ENCODE results near the gene STK11. TPM values are rescaled to one million over a fixed set of nuclear protein-coding genes. Genes with fewer than 3 reads are reported as not detected.

STK11 gene
- total RNA-seq, 3 donors from 2014 or later (not counting 1 experiment from before 2014, with no cell fraction given) = 51.5 to 61.1 (median 54.0) TPM

DNA sequence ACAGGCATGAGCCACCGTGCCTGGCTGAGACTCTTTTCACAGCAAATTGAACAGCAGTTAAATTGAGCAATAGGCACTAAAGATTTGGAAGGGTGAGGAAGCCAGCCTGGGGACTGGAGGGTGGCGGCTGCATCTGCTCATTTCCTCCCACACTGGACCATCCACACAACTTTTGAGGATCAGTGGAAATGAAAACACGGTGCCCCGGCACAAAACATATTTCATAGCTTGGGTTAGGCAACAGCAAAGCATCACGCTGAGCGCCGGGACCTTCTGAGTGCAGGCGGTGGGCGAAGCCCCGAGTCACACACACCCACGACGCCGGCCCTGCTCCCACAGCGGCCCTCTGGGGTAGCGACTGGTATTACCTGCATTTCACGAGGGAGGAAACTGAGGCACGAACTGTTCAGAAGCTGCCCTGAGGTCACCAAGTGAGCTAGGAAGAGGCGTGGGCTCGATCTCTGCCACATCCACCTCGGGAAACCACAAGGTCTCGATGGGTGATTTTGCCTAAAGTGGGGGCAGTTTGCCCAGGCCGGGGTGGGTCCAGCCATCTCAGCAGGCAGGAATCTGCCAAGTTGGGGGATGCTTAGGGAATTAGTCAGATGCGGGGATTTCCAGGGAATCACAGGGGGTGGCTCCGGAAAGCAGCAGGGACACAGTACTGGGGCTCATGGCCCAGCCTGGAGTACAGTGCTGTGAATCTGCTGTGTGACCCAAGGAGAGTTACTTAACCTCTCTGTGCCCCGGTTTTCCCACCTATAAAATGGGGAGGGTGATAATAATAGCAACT lies 28.1 kb upstream of the STK11 start:
- Histone ChIP-seq H3K27ac (ENCODE audit: low read length) (no peak overlapping the region), H3K4me1 (ENCODE audit: control insufficient read depth, insufficient read depth, low read length) (peaks cover 32% of the 10 kb centered on the region), H3K9me3 (ENCODE audit: control insufficient read depth, insufficient read depth, low read length) (no peaks in the 10 kb centered on the region), H3K27me3 (ENCODE audit: control insufficient read depth, insufficient read depth, low read length) (no peaks in the 10 kb centered on the region), H3K36me3 (ENCODE audit: control insufficient read depth, insufficient read depth, low read length) (no peaks in the 10 kb centered on the region), H3K4me3 (ENCODE audit: low read length) (no peak overlapping the region)
- ATAC-seq (no peak), DNase-seq (no peak)
- Mint-ChIP-seq H3K36me3 (no peaks in the 10 kb centered on the region), H3K27ac (no peak overlapping the region), H3K4me1 (peaks cover 0 to 41% of the 10 kb centered on the region in 2 donors), H3K27me3 (ENCODE audit: low read depth in 2 of 2) (peaks cover 8 to 12% of the 10 kb centered on the region in 2 donors), H3K9me3 (no peaks in the 10 kb centered on the region), H3K4me3 (no peak overlapping the region)
- intact Hi-C loops (cut with micrococcal nuclease) = no loop called here
- TF ChIP-seq, protein P1, sequence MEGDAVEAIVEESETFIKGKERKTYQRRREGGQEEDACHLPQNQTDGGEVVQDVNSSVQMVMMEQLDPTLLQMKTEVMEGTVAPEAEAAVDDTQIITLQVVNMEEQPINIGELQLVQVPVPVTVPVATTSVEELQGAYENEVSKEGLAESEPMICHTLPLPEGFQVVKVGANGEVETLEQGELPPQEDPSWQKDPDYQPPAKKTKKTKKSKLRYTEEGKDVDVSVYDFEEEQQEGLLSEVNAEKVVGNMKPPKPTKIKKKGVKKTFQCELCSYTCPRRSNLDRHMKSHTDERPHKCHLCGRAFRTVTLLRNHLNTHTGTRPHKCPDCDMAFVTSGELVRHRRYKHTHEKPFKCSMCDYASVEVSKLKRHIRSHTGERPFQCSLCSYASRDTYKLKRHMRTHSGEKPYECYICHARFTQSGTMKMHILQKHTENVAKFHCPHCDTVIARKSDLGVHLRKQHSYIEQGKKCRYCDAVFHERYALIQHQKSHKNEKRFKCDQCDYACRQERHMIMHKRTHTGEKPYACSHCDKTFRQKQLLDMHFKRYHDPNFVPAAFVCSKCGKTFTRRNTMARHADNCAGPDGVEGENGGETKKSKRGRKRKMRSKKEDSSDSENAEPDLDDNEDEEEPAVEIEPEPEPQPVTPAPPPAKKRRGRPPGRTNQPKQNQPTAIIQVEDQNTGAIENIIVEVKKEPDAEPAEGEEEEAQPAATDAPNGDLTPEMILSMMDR (IDR thresholded peaks at IDR 0.05) = no peak
- 74% methylated on average over 24 of the region's 25 CpGs for WGBS (ENCODE audit: insufficient coverage)

DNA sequence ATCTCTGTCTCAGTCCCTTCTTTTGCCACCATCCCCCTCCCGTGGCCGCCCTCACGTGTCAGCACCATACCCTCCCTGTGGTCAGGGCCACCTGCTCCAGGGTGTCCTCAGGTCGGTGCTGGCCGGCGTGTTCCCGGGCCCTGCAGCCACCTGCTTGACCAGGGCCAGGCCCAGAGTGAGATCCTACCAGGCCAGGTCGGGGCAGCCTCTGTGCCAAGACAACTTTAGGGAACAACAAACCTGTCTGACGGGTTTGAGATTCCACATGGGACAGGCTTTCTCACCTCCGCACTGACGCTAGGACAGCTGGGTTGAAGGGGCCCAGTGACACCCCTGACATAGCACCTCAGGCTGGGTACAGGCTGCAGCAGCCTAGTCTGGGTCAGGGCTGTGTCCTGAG lies 24.0 kb upstream of the STK11 start:
- WGBS (ENCODE audit: insufficient coverage) = 90% methylated on average over 11 of the region's 11 CpGs
- no peaks in the 10 kb centered on the region for H3K36me3 ChIP-seq (ENCODE audit: control insufficient read depth, insufficient read depth, low read length)
- Mint-ChIP-seq H3K27ac (no peak overlapping the region), H3K4me3 (no peak overlapping the region), H3K9me3 (no peaks in the 10 kb centered on the region), H3K36me3 (no peaks in the 10 kb centered on the region), H3K27me3 (ENCODE audit: low read depth in 2 of 2) (peaks cover 8 to 12% of the 10 kb centered on the region in 2 donors), H3K4me1 (peaks cover 0 to 24% of the 10 kb centered on the region in 2 donors)
- H3K27me3 ChIP-seq (ENCODE audit: control insufficient read depth, insufficient read depth, low read length) = no peaks in the 10 kb centered on the region
- ATAC-seq (no peak), DNase-seq (no peak)
- intact Hi-C loops (cut with micrococcal nuclease) = no loop called here
- H3K4me1 ChIP-seq (ENCODE audit: control insufficient read depth, insufficient read depth, low read length) = peaks cover 15% of the 10 kb centered on the region
- no peaks in the 10 kb centered on the region for H3K9me3 ChIP-seq (ENCODE audit: control insufficient read depth, insufficient read depth, low read length)
- TF ChIP-seq, protein P1 (IDR thresholded peaks at IDR 0.05) = no peak
- H3K27ac ChIP-seq (ENCODE audit: low read length) = no peak overlapping the region
- H3K4me3 ChIP-seq (ENCODE audit: low read length) = no peak overlapping the region

DNA sequence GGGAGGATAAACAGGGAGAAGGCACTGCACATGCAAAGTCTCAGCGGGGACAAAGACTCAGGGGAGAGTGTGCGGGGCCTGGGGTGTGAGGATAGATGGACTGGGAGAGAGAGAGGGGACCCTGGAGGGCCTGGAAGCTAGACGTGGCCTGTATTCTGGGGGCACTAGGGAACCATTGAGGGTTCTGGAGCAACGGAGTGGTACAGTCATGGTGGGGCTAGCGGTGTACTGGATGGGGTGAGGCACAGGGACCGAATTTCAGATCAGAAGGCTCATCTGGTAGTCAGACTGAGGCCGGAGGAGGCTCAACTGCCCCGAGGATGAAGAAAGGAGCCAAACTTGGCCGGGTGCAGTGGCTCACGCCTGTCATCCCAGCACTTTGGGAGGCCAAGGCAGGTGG lies 23.5 kb upstream of the STK11 start:
- ATAC-seq (no peak), DNase-seq (no peak)
- Histone ChIP-seq H3K9me3 (ENCODE audit: control insufficient read depth, insufficient read depth, low read length) (no peaks in the 10 kb centered on the region), H3K4me3 (ENCODE audit: low read length) (no peak overlapping the region), H3K27ac (ENCODE audit: low read length) (no peak overlapping the region), H3K4me1 (ENCODE audit: control insufficient read depth, insufficient read depth, low read length) (peaks cover 15% of the 10 kb centered on the region), H3K27me3 (ENCODE audit: control insufficient read depth, insufficient read depth, low read length) (no peaks in the 10 kb centered on the region), H3K36me3 (ENCODE audit: control insufficient read depth, insufficient read depth, low read length) (no peaks in the 10 kb centered on the region)
- TF ChIP-seq, protein P1 (IDR thresholded peaks at IDR 0.05) = no peak
- intact Hi-C loops (cut with micrococcal nuclease) = no loop called here
- Mint-ChIP-seq H3K36me3 (no peaks in the 10 kb centered on the region), H3K9me3 (no peaks in the 10 kb centered on the region), H3K27ac (no peak overlapping the region), H3K4me3 (no peak overlapping the region), H3K4me1 (peaks cover 0 to 24% of the 10 kb centered on the region in 2 donors), H3K27me3 (ENCODE audit: low read depth in 2 of 2) (peaks cover 8 to 12% of the 10 kb centered on the region in 2 donors)
- 94% methylated on average over 10 of the region's 10 CpGs for WGBS (ENCODE audit: insufficient coverage)
